ENCODE measurements around the gene CCDC112.

GRCh38 chr5:115342590-115343377, 46.3 kb upstream of the CCDC112 start:
- TF ChIP-seq CTCF (IDR thresholded peaks at IDR 0.05; ENCODE audit: low read depth, low read length) (no peak), POLR2A (IDR thresholded peaks at IDR 0.05; ENCODE audit: extremely low read depth, insufficient read length) (no peak)

Data from NB4 (cell line).